ENCODE measurements around the gene NDOR1.
"Not testable (repeated sequence)": the region's sequence is repeated elsewhere in the genome, so short reads cannot be mapped to it uniquely, and the experiment has no call there.

The NDOR1 gene

DNA sequence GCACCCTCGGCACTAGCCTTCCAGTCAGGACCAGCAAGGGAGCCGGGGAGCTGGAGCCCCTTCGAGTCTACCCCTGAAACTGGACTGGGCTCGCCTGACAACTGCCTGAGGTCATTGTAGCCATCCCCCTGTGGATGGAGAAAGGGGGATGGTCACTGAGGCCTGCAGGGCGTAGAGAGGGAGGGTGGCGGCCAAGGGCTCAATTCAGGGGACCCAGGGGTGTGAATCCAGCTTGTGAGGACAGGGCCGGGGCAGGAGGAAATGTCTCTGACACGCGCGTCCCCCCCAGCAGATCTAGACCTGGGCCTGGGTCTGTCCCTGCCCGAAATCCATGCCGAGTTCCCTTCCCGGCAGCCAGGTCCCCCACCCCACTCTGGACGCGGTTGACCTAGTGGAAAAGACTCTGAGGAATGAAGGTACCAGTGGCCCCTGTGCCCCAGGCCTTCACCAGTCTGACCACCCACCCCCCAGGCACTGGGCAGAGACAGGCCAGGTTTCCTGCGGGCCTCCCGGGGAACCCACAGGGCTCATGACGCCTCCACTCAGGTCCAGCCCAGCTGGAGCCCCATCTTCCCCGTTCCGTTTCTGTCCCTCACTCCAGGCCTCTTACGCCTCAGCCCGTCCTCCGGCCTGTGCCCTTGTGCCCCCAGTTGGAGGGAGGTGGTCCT lies 26.0 kb downstream of the NDOR1 start:
- no peak for DNase-seq (ENCODE audit: low spot score)

DNA sequence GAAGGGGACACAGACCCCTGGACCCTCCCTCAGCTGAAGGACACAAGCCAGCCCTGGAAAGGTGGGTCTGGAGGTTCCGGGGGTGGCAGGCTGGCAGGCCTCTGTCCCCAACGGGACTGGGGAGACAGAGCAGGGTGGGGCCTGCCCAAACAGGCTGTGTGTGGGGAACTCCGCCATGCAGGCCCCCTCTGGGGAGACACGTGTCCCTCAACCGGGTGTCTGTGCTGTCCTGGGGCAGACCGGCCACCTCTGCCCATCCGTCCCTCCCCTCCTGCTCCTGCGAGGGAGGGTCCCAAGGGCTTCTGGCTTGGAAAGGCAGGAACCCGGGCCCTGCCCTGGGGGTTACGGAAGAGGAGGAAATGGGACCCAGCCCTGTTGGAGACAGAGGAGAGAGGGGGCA lies 26.6 kb downstream of the NDOR1 start:
- DNase-seq (ENCODE audit: low spot score), result no peak

DNA sequence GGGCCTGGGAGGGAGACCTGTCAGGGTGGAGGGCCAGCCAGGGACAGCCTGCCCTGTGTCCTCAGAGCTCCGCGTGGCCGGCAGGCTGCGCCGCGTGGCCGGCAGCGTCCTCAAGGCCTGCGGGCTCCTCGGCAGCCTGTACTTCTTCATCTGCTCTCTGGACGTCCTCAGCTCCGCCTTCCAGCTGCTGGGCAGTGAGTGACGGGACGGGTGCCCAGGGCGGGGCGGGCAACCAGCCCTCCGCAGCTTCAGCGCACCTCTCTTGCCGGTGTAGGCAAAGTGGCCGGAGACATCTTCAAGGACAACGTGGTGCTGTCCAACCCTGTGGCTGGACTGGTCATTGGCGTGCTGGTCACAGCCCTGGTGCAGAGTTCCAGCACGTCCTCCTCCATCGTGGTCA lies 27.0 kb downstream of the NDOR1 start:
- no peak for DNase-seq (ENCODE audit: low spot score)

DNA sequence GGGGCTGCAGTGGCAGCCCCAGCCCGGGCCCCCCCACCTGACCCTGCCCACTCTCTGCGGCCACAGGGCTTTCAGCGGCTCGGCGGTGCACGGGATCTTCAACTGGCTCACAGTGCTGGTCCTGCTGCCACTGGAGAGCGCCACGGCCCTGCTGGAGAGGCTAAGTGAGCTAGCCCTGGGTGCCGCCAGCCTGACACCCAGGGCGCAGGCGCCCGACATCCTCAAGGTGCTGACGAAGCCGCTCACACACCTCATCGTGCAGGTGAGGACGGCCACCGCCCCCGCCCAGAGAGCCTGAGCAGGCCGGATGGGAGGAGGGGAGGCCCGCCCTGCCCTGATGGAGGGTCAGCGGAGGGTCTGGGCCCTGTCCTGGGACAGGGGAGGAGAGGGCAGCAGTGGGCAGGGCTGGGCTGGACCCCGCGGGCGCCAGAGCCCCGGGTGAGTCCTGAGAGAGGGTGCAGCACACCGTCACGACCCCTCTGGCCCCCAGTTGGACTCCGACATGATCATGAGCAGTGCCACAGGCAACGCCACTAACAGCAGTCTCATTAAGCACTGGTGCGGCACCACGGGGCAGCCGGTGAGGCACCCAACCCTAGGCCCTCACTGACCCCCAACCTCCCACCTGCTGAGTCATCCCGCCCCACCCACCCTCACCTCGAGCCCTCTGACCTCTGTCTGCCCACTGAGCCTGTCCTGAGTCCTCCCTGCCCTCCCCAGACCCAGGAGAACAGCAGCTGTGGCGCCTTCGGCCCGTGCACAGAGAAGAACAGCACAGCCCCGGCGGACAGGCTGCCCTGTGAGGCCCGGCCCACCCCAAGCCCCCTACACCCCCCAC lies 27.9 kb downstream of the NDOR1 start:
- no peak for DNase-seq (ENCODE audit: low spot score)

DNA sequence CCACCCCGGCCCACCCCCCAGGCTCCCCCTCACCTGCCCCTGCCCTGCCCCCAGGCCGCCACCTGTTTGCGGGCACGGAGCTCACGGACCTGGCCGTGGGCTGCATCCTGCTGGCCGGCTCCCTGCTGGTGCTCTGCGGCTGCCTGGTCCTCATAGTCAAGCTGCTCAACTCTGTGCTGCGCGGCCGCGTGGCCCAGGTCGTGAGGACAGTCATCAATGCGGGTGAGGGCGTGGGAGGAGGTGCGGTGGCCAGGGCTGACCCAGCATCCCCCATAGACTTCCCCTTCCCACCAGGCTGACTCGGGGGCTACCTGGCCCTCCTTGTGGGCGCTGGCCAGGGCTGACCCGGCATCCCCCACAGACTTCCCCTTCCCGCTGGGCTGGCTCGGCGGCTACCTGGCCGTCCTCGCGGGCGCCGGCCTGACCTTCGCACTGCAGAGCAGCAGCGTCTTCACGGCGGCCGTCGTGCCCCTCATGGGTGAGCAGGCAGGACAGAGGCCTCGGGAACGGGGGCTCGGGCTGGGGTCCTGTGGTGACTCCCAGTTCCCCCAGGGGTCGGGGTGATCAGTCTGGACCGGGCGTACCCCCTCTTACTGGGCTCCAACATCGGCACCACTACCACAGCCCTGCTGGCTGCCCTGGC lies 28.7 kb downstream of the NDOR1 start:
- no peak for DNase-seq (ENCODE audit: low spot score)

DNA sequence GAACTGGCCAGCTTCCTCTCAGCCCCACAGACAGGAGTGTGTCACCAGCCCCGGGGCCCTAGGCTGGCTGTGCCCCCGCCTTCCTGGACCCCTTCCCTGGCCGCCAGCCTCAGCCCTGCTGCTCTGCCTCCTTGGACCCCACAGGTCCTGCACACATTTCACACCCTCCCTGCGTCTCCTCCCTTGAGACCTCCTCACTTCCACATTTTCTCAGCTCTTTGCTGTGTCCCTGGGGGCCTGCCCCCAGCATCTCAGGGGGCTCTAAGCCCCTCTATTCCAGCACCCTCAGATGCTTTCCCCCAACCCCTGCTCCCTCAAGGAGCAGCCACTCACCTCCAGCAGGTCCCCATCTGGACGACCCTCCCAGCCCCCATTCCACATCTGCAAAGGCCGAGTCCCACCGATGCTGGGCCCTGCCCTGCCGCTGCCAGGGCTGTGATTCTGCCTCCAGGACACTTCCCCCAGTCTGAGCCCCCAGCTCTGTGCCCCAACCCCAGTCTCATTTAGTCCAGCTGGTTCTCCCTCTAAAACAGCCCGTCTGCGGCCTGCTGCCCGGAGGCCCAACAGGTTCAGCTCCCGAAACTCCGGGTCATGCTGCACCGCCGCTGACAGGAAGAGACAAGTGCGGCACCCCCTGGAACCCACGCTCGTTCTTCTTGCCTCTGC lies 29.4 kb downstream of the NDOR1 start:
- no peak for DNase-seq (ENCODE audit: low spot score)

DNA sequence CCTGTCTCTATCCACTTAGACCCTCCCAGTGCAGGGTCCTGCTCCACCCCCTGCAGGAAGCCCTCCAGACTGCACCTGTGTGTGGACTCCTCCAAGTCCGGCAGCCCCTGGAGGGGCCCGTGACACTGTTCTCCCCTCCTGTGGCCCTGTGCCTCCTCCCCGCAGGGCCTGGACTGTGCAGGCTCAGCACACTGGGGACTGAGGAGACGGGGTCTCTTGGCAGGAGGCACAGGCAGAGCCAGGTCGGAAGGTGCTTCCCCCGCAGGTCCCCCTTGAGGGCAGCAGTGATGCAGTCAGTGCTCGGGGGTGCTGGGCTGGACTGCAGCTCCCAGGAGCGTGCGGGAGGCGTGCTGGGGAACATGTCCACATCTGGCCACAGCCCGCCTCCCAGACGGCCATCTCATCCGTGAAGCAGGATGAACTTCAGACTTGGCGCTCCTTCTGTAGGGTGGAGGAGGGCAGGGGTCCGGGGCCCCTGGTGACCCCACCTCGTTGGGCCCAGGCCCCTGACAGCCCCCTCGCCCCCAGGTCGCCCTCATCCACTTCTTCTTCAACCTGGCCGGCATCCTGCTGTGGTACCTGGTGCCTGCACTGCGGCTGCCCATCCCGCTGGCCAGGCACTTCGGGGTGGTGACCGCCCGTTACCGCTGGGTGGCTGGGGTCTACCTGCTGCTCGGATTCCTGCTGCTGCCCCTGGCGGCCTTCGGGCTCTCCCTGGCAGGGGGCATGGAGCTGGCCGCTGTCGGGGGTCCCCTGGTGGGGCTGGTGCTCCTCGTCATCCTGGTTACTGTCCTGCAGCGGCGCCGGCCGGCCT lies 30.1 kb downstream of the NDOR1 start:
- DNase-seq (ENCODE audit: low spot score), result no peak

DNA sequence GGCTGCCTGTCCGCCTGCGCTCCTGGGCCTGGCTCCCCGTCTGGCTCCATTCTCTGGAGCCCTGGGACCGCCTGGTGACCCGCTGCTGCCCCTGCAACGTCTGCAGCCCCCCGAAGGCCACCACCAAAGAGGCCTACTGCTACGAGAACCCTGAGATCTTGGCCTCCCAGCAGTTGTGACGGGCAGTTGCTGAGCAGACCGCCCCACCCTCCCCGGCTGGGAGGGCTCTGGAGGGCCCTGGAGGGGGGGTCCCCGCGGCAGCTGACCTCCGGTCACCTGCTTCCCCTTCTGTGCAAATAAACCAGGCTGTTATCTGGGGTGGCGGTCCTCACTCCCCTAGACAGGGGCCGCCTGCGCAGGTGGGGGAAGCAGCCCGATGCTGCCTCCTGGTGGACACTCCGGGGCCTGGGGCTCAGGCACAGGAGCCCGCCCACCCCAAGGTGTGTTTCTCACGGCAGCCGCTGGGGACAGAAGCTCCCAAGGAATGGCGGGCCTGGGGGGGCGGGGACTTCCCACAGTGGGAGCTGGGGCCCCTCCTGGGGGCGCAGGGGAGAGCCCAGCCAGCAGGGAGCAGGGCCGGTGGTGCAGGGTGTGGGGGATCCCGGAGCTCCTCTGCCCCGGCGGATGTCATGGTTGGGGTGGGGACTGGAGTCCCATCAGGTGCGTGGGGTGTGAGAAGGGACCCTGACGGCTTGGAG lies 30.9 kb downstream of the NDOR1 start:
- peak; percentile 88 for DNase-seq (ENCODE audit: low spot score)

DNA sequence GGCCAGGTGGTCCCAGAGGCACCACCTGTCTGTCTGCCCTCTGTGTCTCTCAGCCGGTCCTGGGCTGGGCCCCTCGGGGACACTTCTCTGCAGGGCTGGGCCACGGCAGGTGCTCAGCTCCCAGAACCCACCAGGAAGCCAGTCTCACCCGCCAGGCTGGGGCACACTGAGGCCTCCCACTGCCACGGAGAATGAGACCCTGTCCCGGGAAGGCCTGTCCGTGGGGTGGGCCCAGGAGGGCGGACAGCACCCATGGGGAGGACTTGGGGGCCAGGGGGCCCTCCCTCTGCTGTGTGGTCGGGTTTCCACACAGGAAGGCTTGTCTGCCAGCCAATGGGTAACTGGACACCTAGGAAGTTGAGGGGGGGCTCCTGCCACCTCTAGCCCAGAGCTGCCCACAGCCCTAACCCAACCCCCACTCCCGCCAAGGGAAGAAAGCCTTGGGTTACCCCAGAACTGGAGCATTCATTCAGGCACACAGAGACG lies 31.5 kb downstream of the NDOR1 start:
- no peak for DNase-seq (ENCODE audit: low spot score)

DNA sequence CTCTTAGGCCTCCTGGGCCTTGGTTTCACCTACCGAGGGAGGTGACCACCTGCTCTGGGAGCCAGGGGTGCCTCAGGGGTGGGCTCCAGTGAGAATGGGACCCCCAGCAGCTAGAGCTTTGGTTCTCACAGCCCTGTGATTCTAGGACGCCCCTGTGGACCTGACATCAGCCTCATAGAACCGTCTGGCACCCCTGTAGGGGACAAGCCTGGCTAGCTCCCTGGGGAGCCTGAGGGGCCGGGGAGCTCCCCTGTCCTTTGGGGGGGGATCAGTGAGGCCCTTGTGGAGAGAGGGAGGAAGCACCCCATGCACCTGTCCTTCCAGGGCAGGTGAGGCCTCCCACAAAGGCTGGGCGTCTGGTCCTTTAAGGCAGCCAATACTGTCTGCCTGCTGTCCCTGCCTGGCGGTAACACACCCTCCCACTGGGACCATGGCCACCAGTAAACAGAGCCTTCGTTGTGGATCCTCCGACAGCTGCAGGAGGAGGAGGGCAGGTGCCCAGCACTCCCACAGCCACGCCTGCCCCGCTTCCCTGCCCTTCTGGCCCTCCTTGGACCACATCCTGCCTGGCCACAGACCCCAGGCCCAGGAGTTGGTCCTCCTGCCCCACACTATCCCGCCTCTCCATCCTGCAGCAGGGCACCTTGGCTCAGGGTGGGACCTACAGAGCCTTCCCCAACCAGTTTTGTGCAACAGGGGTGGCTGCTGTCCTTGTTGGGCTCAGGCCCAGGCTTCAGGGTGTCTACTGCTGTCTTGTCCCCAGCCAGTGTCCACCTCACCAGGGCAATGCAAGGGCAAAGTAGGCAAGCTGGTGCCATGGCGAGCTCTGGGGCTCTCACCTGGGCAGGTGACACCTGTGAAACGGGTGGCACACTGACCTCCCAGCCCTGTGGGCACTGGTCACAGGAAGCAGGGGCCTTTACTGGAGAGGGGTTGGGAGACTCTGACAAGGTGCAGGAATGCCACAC lies 32.5 kb downstream of the NDOR1 start:
- DNase-seq (ENCODE audit: low spot score), result no peak

DNA sequence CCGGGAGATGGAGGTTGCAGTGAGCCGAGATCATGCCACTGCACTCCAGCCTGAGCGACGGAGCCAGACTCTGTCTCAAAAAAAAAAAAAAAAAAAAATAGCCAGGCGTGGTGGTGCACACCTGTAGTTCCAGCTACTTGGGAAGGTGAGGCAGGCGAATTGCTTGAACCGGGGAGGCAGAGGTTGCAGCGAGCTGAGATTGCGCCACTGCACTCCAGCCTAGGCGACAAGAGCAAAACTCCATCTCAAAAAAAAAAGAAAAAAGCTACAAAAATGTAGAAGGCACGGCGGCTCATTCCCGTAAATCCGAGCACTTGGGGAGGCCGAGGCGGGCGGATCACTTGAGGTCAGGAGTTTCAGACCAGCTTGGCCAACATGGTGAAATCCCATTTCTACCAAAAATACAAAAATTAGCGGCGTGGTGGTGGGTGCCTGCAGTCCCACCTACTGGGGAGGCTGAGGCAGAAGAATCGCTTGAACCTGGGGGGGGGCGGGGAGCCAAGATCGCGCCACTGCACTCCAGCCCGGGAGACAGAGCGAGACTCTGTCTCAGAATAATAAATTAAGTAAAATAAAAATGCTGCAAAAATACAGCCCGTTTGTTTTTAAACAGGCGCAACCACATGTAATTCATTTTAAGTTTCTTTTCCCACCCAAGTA lies 34.2 kb downstream of the NDOR1 start:
- not testable (repeated sequence) for DNase-seq (ENCODE audit: low spot score)

DNA sequence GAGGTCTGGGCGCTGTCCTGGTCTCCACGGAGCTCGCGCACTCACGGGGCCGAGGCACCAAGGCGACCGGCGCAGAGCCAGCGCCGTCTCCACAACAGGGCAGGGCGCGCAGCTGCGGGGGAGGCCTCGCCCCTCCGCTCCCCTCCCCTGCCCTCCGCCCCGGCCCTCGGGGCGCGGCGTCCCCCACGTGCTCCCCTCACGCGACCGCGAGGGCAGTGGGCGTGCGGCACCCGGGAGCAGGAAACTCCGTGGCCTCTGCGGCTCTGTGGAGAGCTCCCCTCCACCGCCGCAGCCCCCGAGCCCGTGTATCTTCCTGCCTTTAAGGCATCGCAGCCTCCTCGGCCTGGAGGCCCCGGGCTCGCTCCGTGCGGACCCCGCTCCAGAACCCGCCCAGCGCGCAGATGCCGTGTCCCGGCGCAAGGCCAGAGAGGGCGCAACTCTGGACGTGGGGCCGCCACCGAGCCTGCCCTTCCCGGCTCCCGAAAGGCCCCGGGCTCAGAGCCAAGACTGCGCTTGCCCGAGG lies 34.9 kb downstream of the NDOR1 start:
- DNase-seq (ENCODE audit: low spot score), result peak; percentile 67

DNA sequence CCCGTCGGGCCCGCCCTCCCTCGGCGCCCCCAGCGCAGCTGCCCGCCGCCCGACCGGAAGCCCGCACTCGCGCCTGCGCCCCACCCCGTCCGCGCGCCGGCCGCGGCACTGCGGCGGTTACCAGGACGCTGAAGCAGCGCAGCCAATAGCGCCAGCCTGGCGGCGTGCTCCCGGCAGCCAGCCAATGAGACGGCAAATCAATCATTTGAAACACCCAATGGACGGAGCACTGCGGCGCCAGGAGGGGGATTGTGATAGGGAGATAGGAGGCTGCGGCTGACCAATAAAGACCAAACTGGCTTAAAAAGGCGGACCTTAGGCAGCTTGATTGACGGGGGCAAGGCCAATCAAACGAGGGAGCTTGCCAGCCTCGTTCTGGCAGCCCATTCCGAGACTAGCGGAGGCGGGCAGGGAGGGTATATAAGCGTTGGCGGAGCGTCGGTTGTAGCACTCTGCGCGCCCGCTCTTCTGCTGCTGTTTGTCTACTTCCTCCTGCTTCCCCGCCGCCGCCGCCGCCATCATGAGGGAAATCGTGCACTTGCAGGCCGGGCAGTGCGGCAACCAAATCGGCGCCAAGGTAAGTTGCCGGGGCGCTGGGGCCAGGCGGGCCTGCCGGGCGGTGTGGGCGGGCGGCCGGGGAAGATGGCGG lies 35.5 kb downstream of the NDOR1 start, which contains the start of gene TUBB4B:
TUBB4B (plus strand) TSS at position 447 of the 649 bp plus-strand sequence; CDS start at position 521, 74 bp downstream.
- peak; percentile 100 for DNase-seq (ENCODE audit: low spot score)

DNA sequence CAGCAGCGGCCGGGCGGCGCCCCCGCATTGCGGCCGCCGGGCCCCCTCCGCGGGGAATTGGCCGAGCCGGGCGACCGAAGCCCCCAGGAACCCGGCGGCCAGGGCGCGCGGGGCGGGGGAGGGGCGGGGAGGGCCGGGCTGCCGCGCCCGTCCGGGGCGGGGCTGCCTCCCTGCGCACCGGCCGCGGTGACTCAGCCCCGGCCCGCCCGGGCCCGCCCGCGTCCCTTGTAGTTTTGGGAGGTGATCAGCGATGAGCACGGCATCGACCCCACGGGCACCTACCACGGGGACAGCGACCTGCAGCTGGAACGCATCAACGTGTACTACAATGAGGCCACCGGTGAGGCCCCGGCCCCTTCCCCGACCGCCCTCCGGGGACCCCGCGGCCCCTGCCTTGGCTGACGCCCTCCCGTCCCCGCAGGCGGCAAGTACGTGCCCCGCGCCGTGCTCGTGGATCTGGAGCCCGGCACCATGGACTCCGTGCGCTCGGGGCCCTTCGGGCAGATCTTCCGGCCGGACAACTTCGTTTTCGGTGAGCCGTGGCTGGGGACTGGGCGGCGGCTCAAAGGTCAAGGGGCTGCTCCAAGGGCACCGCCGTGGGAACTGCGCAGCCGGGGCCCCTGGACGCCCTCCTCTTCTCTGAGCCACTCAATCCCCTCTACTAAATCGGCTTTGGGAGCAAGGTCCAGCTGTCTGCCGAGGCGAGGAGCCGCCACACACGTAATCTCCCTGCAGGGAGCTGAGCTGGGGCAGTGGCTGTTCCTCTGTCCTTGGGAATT lies 36.2 kb downstream of the NDOR1 start:
- peak; percentile 79 for DNase-seq (ENCODE audit: low spot score)

DNA sequence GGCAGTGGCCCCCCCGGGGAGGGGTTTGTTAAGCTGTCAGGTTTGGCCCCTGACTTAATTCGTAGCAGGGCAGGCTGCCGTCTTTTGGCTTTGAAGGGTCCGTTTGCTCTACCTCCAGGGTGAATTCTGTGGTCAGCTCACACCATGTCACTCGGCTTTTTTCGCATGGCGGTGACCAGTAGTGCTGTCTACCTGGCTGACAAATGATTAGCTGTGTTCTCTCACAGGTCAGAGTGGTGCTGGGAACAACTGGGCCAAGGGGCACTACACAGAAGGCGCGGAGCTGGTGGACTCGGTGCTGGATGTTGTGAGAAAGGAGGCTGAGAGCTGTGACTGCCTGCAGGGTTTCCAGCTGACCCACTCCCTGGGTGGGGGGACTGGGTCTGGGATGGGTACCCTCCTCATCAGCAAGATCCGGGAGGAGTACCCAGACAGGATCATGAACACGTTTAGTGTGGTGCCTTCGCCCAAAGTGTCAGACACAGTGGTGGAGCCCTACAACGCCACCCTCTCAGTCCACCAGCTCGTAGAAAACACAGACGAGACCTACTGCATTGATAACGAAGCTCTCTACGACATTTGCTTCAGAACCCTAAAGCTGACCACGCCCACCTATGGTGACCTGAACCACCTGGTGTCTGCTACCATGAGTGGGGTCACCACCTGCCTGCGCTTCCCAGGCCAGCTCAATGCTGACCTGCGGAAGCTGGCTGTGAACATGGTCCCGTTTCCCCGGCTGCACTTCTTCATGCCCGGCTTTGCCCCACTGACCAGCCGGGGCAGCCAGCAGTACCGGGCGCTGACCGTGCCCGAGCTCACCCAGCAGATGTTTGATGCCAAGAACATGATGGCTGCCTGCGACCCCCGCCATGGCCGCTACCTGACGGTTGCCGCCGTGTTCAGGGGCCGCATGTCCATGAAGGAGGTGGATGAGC lies 37.0 kb downstream of the NDOR1 start:
- no peak for DNase-seq (ENCODE audit: low spot score)

DNA sequence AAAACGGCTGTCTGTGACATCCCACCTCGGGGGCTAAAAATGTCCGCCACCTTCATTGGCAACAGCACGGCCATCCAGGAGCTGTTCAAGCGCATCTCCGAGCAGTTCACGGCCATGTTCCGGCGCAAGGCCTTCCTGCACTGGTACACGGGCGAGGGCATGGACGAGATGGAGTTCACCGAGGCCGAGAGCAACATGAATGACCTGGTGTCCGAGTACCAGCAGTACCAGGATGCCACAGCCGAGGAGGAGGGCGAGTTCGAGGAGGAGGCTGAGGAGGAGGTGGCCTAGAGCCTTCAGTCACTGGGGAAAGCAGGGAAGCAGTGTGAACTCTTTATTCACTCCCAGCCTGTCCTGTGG lies 37.7 kb downstream of the NDOR1 start:
- DNase-seq (ENCODE audit: low spot score), result not testable (repeated sequence)
